NCI-H510A (cell line): Measurements from ENCODE around the gene NAAA.
"Not testable (repeated sequence)": the region's sequence is repeated elsewhere in the genome, so short reads cannot be mapped to it uniquely, and the experiment has no call there.

Experiments used
- DNase-seq: peaks from one replicate; lab custom pipeline; 2025; lab: John Stamatoyannopoulos, UW

NAAA gene

DNA sequence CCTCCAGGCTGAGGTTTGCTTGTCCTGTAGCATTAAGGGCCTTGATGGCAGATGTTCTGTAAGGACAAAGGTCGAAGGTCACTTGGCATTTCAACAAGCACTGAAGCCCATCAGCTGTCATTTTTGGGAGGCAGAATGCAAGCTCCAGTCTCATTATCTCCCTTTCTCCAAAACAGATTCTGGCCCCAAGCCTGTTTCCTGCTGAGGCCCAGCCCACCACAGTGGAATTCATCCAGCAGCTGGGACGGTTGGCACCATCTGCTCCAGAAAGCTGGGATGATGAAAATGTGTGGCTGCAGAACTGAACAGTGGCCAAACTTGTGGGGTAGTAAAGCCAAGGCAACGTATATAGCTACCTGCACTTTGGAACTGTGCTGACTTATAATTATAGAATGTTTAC, 20.9 kb downstream of the NAAA start:
- no peak for DNase-seq

DNA sequence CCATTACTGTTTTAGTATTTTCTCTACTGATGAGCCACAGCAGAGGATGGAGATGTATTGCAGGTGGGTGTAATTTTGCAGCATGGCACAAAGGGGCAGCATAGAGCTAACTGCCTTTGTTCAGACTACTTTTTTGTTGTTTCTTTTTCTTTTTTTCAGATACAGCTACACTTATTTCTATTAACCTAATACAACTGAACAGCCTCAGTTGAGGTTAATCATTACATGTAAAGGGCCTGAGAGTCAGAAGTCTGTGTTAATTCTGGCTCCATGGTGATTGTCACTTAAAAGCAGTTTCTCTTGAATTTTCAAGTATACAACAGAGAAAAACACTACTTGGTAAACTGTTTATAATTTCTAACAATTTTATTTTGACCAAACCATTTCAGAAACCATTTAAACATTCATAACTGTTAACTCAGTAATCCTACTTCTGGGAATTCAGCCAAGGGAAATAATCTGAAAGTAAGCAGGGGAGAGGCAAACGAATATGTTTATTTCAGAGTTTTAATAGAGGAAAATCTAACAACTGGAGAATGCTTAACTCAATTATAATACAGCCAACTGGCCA, 24.6 kb downstream of the NAAA start:
- DNase-seq, result no peak

GRCh38 chr4:75912968-75913367, 27.8 kb downstream of the NAAA start:
- no peak for DNase-seq

DNA sequence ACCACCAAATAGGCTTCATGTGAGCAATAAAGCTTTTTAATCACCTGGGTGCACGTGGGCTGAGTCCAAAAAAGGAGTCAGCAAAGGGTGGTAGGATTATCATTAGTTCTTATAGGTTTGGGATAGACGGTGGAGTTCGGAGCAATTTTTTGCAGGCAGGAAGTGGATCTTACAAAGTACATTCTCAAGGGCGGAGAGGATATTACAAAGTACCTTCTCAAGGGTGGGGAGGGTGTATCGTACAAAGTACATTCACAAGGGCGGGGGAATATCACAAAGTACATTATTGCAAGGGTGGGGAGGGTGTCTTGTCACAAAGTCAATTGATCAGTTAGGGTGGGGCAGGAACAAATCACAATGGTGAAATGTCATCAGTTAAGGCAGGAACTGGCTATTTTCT, 30.0 kb downstream of the NAAA start:
- not testable (repeated sequence) for DNase-seq

DNA sequence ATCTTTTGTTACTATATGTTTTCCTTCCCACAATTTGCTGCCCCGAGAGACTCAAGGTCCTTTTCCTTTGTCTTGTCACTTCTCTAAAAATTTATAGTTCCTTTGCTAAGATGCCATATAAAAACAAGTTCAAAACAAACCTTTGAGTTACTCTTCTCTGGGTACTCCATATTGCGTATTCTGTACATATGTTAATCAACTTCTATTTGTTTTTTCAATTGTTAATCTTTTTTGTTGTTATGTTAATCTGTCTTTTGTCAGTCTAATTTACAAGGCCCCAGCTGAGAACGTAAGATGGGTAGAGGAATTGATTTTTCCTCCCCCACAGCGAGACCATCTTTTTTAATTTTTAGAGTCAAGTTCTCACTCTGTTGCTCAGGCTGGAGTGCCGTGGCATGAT, 31.4 kb downstream of the NAAA start:
- no peak for DNase-seq

DNA sequence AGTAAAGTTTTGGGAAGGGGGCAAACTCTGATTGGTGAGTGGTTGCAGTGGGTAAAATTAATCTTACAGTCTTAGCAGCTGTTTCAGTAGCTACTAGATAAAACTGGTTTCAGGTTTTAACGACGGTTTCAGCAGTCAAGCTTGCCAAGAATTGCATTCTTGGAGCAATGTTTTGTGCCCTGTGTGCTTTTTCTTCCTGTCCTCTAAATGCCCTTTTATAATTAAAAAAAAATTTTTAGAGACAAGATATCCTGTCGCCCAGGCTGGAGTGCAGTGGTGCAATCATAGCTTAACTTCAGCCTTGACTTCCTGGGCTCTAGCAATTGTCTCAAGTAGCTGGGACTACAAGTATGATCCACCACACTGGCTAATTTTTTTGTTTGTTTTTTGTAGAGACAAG, 32.3 kb downstream of the NAAA start:
- no peak for DNase-seq

DNA sequence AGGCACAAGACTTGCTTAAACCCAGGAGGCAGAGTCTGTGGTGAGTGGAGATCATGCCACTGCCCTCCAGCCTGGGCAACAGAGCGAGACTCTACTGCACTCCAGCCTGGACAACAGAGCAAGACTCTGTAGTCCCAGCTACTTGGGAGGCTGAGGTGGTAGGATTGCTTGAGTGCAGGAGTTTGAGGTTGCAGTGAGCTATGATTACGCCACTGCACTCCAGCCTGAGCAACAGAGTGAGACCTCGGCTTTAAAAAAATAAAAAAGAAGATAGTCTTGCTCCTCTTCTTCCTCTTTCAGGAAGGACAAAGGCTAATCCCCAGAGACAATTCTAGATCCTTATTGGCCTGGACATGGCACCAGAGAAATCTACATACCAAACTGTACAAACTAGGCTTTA, 32.8 kb downstream of the NAAA start:
- no peak for DNase-seq

- no peak for DNase-seq
These were observed 36.7 kb downstream of the NAAA start for GRCh38 chr4:75904076-75904475.

DNA sequence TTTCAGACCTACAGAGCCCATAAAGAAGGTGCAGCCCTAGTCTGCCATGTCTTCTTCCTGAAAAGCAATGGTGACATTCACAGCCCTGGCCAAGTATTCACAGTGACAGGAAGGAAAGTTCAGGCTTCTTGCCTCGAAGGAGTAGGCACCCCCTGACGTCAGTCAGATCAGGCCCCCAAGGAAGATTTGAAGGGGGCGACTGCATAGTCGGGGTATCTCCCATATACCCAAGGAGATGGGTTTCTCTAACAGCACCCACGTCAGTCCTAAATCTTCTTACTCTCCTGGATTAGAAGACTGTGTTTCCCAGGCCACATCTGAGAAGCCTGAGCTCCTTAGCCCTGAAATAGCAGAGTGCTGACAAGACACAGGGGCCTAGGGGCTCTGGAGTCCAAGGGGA, 38.5 kb downstream of the NAAA start, which contains the start of gene PPEF2:
Gene PPEF2, minus strand, starts transcription at position 101 of the 400 bp plus-strand sequence. CDS start 6,127 bp downstream, outside the sequence.
- DNase-seq, result no peak

DNA sequence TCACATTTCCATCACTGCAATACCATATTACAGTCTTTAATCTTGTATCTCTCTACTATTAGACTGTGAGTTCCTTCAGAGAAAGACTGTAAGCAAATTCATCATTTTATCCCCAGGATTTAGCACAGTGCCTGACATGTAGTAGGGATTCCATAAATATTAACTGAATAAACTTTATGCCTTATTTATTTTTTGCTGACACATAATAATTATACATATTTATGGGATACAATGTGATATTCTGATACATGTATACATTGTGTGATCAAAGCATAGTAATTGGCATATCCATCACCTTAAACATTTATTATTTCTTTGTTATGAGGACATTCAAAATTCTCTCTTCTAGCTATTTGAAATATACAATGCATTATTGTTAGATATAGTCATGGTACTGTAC, 42.3 kb downstream of the NAAA start:
- DNase-seq, result no peak

- no peak for DNase-seq
These were observed 45.0 kb downstream of the NAAA start for GRCh38 chr4:75895744-75896314.

DNA sequence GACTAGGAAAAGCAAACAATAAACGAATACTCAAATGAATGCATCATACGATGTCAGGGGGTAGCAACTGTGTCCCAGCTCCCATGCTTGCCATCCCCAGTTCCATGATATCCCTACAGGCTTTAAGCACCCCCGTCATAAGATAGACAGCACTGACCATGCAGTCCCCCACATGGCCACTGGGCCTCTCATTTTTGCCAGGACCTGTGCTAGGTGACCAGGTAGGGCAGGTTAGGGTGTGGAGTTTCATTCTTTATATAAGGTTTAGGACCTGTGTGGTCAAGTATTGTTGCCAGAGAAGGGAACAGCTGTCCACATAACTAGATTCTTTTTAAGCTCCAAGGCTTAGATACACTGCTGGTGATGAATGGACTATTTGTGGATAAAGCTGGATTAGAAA, 48.3 kb downstream of the NAAA start:
- no peak for DNase-seq

GRCh38 chr4:75891611-75892010, 49.2 kb downstream of the NAAA start:
- no peak for DNase-seq

GRCh38 chr4:75889537-75890199, 51.1 kb downstream of the NAAA start:
- DNase-seq, result no peak

DNA sequence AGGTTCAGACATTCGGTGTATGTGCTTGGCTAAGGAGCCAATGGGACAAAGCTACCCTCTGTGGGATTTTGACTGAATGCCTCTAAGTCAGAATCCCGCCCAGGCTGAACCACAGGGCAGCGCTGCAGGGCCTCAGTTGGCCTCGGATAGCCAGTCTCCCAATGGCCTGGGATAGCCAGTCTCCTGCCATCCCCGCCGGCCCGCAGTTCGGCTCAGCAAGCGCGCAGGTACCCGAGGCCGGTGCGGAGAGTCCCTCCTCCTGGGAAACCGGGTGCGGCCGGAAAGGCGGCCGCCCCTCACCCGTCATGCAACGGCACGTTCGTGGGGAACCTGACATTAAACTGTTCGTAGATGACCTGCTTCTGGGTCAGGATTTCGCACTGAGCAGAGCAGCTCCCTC, 54.7 kb downstream of the NAAA start:
- no peak for DNase-seq

GRCh38 chr4:75881476-75881875, 59.3 kb downstream of the NAAA start:
- no peak for DNase-seq

DNA sequence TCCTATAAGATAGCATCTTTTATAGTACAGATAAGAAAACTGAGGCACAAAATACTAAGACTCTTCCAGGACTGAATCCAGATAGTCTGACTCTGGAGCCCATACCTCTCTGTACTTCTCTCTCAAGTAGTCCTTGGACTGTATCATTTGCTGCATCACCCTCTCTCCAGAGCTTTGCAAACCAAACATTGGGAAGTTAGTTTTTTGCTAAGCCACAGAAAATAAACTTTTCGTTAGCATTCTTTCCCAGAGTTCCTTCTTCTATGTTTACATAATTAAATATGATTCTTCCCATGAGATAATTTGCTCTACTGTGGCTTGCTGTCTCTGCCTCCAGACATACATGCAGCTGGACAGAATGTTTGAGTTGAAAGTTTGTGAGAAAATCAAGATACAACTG, 60.5 kb downstream of the NAAA start:
- no peak for DNase-seq

- no peak for DNase-seq
These were observed 62.5 kb downstream of the NAAA start for GRCh38 chr4:75878246-75878756.

DNA sequence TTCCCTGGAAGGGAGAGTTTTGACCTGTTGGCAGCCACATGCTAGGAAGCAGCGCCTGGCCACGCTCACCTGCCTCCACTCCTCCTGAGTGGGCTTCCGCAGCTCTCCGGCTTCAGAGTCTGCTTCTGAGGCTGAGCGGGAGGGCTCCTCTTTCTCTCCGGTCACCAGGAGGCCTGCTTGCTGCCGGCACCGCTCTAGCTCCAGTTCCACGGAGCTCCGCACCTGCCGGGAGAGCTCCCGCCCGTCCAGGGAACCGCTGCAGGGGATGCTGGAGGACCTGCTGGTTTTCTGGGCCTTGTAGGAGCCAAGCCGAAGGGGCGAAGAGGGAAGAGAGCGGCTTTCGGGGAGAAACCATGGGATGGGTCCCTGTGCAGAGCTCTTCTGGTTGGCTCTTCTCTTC, 64.6 kb downstream of the NAAA start:
- no peak for DNase-seq

GRCh38 chr4:75869100-75869499, 71.7 kb downstream of the NAAA start:
- DNase-seq, result no peak

DNA sequence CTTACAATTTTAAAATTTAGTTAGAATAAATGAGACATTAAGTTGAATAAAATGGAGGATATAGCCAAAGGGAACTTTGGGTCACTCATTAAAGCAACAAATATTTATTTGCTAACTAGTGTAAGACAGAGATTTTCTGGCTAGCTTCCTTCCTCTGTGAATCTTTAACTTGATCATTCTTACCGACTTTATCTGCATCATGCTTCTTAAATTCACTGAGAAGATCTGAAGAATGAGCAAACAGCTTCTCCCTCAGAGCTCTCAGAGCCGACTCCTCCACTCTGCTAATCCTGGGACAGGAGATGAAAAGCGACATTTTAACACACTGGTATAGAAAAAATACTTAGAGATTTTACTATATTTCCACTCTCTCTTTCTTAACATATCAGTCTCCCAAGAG, 73.7 kb downstream of the NAAA start:
- no peak for DNase-seq
